ENCODE measurements around the gene LSAMP.

GRCh38 chr3:116265320-116265695 is 180.0 kb downstream of the LSAMP start:
- no peak for TF ChIP-seq CTCF (IDR thresholded peaks at IDR 0.05)
- TF ChIP-seq POLR2AphosphoS5 (IDR thresholded peaks at IDR 0.05; ENCODE audit: low read depth, low read length), result no peak
- TF ChIP-seq TCF12 (IDR thresholded peaks at IDR 0.05), result no peak
- no peak for TF ChIP-seq RCOR1 (IDR thresholded peaks at IDR 0.05; ENCODE audit: low read length)
- no peak for TF ChIP-seq EP300 (IDR thresholded peaks at IDR 0.05; ENCODE audit: borderline replicate concordance in 1 of 2, low read depth in 1 of 2, low read length in 1 of 2)
- no peak for TF ChIP-seq SIN3A (IDR thresholded peaks at IDR 0.05; ENCODE audit: borderline replicate concordance, low read depth, low read length)
- no peak for TF ChIP-seq USF1 (IDR thresholded peaks at IDR 0.05; ENCODE audit: borderline replicate concordance, low read depth)
- TF ChIP-seq EZH2phosphoT487 (IDR thresholded peaks at IDR 0.05; ENCODE audit: borderline replicate concordance, low read depth), result no peak
- no peak for TF ChIP-seq YY1 (IDR thresholded peaks at IDR 0.05; ENCODE audit: low read depth)
- TF ChIP-seq FOXM1 (IDR thresholded peaks at IDR 0.05; ENCODE audit: low read depth), result no peak
- TF ChIP-seq ZBTB33 (IDR thresholded peaks at IDR 0.05; ENCODE audit: borderline replicate concordance, low read depth), result no peak

All from SK-N-SH (cell line).